Stomach (tissue), 9 donors: ENCODE measurements around the gene TMEM120B. TPM values are rescaled to one million over a fixed set of nuclear protein-coding genes. Genes with fewer than 3 reads are reported as not detected.
A peak's percentile ranks its signal among the peaks of the same experiment; 100 is the strongest.
"Not testable (repeated sequence)": the region's sequence is repeated elsewhere in the genome, so short reads cannot be mapped to it uniquely, and the experiment has no call there.

ENCODE experiments used
- DNase-seq, 2 donors: peaks; one replicate each; pipeline versions ENCODE4 v3.0.0 to v3.0.0-alpha.2; 2013 to 2019
- H3K27ac ChIP-seq, 5 donors: fragments of 200-600 bp in 4 of 5; sonication (generic) in 4 of 5; one replicate each; pipeline ENCODE4 v1.5.1; 2013 to 2019; ENCODE audit warnings: mild to moderate bottlenecking in 1 of 5, moderate library complexity in 1 of 5
- H3K27me3 ChIP-seq, 3 donors: fragments of 200-600 bp; sonication (generic); one replicate each; pipeline ENCODE4 v1.5.1; 2017 to 2019; ENCODE audit warnings: mixed run types in 1 of 3
- H3K36me3 ChIP-seq, 4 donors: fragments of 200-600 bp; sonication (generic); 1 replicate in 3 of 4; 2 replicates in 1 of 4; pipeline ENCODE4 v1.5.1; 2016 to 2019
- H3K4me1 ChIP-seq, 4 donors: fragments of 200-600 bp; sonication (generic); one replicate each; pipeline ENCODE4 v1.5.1; 2016 to 2019
- H3K4me3 ChIP-seq, 4 donors: fragments of 200-600 bp; sonication (generic) in 3 of 4; one replicate each; pipeline ENCODE4 v1.5.1; 2016 to 2019; ENCODE audit warnings: mild to moderate bottlenecking in 1 of 4
- H3K9me3 ChIP-seq, 4 donors: fragments of 200-600 bp; sonication (generic); one replicate each; pipeline ENCODE4 v1.5.1; 2016 to 2019
- EP300 ChIP-seq: sonication (generic); formaldehyde crosslinking; IDR thresholded peaks from one replicate; pipeline ENCODE4 v1.6.1; 2017; ENCODE audit warnings: antibody characterized with exemption
- POLR2A ChIP-seq, 4 donors: fragments of 450-650 bp; IDR thresholded peaks; one replicate each; pipeline ENCODE4 v1.6.1; 2016; ENCODE audit warnings: antibody characterized with exemption in 4 of 4, control low read depth in 2 of 4, mild to moderate bottlenecking in 1 of 4, moderate library complexity in 1 of 4
- POLR2AphosphoS5 ChIP-seq, 3 donors: sonication (generic); formaldehyde crosslinking; IDR thresholded peaks; one replicate each; pipeline ENCODE4 v1.6.1; 2016; ENCODE audit warnings: antibody characterized with exemption in 3 of 3
- WGBS, 5 donors: extraction: QIAGEN DNeasy Blood & Tissue Kit in 3 of 5; methylation state at CpG; one replicate each; pipeline versions ENCODE4 v1.1.5 to v1.1.7; 2013 to 2018; 5-methylcytosine and 5-hydroxymethylcytosine counted together
- intact Hi-C: fragments of 100-400 bp; cut with DNase I; formaldehyde crosslinking; loops from one replicate; pipeline ENCODE4 v1.15.1; 2023; ENCODE audit warnings: low total_unique reads
- polyA plus RNA-seq, 3 donors: library from polyadenylated mRNA; stranded (reverse); fragments of 200-250 nt; gene quantifications; one replicate each; pipeline ENCODE4 v1.2.3, GENCODE V29; 2013
- total RNA-seq, 5 donors: library from RNA; depleted of rRNA; stranded (reverse); fragments of >200 nt; gene quantifications; one replicate each; pipeline versions ENCODE4 v1.1.0 to v1.2.3, GENCODE V29; 2014 to 2016
- TF ChIP-seq, protein P1 (sequence below), 7 experiments: fragments of 450-650 bp in 4 of 7; fragments of 200-600 bp in 3 of 7; sonication (generic) in 3 of 7; IDR thresholded peaks; one replicate each; pipeline ENCODE4 v1.5.1; 2016 to 2019; ENCODE audit warnings: antibody characterized with exemption in 7 of 7, control low read depth in 2 of 7, mild to moderate bottlenecking in 1 of 7
- donor health status: healthy with polysubstance abuse.
- donor health status: Bipolar disorder and iron deficiency.
- donor health status: healthy.

TMEM120B gene
- total and polyA plus RNA-seq, 8 donors = 0.58 to 11.6 (median 4.4) TPM

GRCh38 chr12:121713793-121714192 is 1.2 kb downstream of the TMEM120B start:
- WGBS, 5 donors = 44 to 59% (median 50%) methylated on average over 6 of the region's 6 CpGs
- TF ChIP-seq POLR2A (IDR thresholded peaks at IDR 0.05) = no peak
- no peak for TF ChIP-seq EP300
- TF ChIP-seq POLR2AphosphoS5 (IDR thresholded peaks at IDR 0.05) = no peak
- TF ChIP-seq, protein P1, sequence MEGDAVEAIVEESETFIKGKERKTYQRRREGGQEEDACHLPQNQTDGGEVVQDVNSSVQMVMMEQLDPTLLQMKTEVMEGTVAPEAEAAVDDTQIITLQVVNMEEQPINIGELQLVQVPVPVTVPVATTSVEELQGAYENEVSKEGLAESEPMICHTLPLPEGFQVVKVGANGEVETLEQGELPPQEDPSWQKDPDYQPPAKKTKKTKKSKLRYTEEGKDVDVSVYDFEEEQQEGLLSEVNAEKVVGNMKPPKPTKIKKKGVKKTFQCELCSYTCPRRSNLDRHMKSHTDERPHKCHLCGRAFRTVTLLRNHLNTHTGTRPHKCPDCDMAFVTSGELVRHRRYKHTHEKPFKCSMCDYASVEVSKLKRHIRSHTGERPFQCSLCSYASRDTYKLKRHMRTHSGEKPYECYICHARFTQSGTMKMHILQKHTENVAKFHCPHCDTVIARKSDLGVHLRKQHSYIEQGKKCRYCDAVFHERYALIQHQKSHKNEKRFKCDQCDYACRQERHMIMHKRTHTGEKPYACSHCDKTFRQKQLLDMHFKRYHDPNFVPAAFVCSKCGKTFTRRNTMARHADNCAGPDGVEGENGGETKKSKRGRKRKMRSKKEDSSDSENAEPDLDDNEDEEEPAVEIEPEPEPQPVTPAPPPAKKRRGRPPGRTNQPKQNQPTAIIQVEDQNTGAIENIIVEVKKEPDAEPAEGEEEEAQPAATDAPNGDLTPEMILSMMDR (IDR thresholded peaks at IDR 0.05) = no peak
- peaks cover 20 to 38% (median 27%) of the 10 kb centered on the region in 4 donors for H3K4me1 ChIP-seq
- no peak for DNase-seq
- peak overlapping the region in 3 of 5 donors; percentile 86 to 92 (median 89) for H3K27ac ChIP-seq
- H3K27me3 ChIP-seq = no peaks in the 10 kb centered on the region
- H3K4me3 ChIP-seq = peak overlapping the region; percentile 66 to 94 (median 84)
- no peaks in the 10 kb centered on the region for H3K36me3 ChIP-seq
- no peaks in the 10 kb centered on the region for H3K9me3 ChIP-seq
- intact Hi-C loops = no loop called here

DNA sequence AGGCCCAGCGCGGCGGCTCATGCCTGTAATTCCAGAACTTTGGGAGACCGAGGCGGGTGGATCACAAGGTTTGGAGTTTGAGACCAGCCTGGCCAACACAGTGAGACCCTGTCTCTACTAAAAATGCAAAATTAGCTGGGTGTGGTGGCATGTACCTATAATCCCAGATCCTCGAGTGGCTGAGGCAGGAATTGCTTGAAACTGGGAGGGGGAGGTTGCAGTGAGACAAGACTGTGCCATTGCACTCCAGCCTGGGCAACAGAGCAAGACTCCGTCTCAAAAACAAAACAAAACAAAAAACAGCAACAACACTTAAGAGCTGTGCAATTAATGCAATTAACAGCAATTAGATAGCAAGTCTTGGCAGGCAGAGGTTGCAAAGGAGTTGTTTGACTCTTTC is 2.5 kb downstream of the TMEM120B start:
- intact Hi-C loops, H3K9me3 ChIP-seq, H3K4me3 ChIP-seq, H3K36me3 ChIP-seq, DNase-seq, H3K27me3 ChIP-seq: not testable (repeated sequence)
- 93 to 97% (median 95%) methylated on average over 7 of the region's 7 CpGs for WGBS, 5 donors
- peaks cover 20 to 38% (median 27%) of the 10 kb centered on the region in 4 donors for H3K4me1 ChIP-seq
- peak overlapping the region in 1 of 5 donors; percentile 92 for H3K27ac ChIP-seq

DNA sequence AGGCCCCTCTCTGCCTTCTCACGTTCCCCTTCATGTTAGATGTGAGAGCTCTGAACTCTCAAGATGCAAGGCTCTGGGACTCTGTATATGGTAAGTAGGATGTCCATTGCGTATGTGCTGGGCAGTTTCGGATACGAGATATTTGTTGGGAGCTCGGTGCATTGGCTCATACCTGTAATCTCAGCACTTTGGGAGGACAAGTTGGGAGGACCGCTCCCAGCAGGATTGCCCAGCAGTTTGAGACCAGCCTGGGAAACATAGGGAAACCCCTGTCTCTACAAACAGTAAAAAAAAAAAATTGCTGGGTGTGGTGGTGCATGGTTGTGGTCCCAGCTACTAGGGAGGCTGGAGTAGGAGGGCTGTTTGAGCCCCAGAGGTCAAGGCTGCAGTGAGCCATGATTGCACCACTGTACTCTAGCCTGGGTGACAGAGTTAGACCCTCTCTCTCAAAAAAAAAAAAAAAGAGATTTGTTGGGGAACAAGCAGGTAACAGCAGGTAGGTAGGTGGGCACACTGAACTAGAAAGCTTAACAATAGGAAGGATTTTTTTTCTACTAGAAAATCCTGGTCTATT is 3.4 kb downstream of the TMEM120B start:
- intact Hi-C loops = no loop called here

DNA sequence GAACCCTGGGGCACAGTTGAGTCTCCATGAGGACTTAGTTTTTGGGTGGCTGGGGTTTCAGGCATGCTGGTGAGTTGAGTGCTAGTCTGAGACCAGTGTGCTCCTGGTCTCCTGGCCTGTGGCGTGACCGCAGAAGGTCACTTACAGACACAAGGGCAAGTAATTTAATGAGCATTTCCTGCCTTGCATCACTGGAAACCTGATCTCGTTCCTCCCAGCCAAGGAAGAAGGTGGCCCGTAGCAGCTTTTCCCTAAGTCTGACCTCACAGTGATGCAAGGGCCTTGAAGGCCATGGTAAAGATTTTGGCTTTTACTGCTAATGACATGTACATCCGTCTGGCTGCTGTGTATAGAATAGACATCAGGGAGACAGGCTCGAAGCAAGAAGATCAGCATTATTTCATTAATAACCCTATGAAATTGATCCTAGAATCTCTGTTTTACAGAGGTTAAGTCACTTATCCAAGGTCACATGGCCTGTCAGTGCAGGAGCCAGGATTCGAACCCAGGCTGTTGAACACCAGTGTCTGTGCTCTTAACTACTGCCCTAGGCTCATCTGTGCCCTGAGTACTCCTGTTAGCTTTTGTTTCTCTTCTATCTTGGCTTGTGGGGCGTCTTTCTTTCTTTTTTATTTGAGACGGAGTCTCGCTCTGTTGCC is 4.6 kb downstream of the TMEM120B start:
- intact Hi-C loops = no loop called here
- H3K4me3 ChIP-seq = no peak overlapping the region
- H3K27ac ChIP-seq = no peak overlapping the region
- no peaks in the 10 kb centered on the region for H3K27me3 ChIP-seq
- H3K9me3 ChIP-seq = no peaks in the 10 kb centered on the region
- 82 to 86% (median 84%) methylated on average over 10 of the region's 10 CpGs for WGBS, 5 donors
- no peak for TF ChIP-seq POLR2A (IDR thresholded peaks at IDR 0.05)
- peaks cover 12 to 22% (median 18%) of the 10 kb centered on the region in 4 donors for H3K4me1 ChIP-seq
- no peaks in the 10 kb centered on the region for H3K36me3 ChIP-seq
- peak in 1 of 2 donors; percentile 30 for DNase-seq

More for the DNA sequence above, 3.4 kb downstream of the TMEM120B start:
- no peak for DNase-seq
- Histone ChIP-seq H3K27ac (no peak overlapping the region), H3K27me3 (no peaks in the 10 kb centered on the region), H3K4me3 (no peak overlapping the region), H3K4me1 (peaks cover 20 to 31% (median 27%) of the 10 kb centered on the region in 4 donors), H3K36me3 (no peaks in the 10 kb centered on the region), H3K9me3 (no peaks in the 10 kb centered on the region)
- no peak for TF ChIP-seq POLR2A (IDR thresholded peaks at IDR 0.05)
- TF ChIP-seq, protein P1 (IDR thresholded peaks at IDR 0.05) = no peak
- TF ChIP-seq POLR2AphosphoS5 (IDR thresholded peaks at IDR 0.05) = no peak
- no peak for TF ChIP-seq EP300
- WGBS, 5 donors = 79 to 82% (median 81%) methylated on average over 6 of the region's 6 CpGs

GRCh38 chr12:121718653-121719239 is 6.2 kb downstream of the TMEM120B start:
- no peak overlapping the region for H3K4me3 ChIP-seq
- peaks cover 5 to 13% (median 8%) of the 10 kb centered on the region in 4 donors for H3K4me1 ChIP-seq
- 88 to 96% (median 91%) methylated on average over 3 of the region's 3 CpGs for WGBS, 5 donors
- no peak overlapping the region for H3K27ac ChIP-seq
- TF ChIP-seq POLR2A (IDR thresholded peaks at IDR 0.05) (no peak), EP300 (no peak), POLR2AphosphoS5 (IDR thresholded peaks at IDR 0.05) (no peak)
- TF ChIP-seq, protein P1 (IDR thresholded peaks at IDR 0.05) = no peak
- no peak for DNase-seq
- intact Hi-C loops = no loop called here
- no peaks in the 10 kb centered on the region for H3K36me3 ChIP-seq
- no peaks in the 10 kb centered on the region for H3K9me3 ChIP-seq
- H3K27me3 ChIP-seq = no peaks in the 10 kb centered on the region
